GM10266 (cell line): ENCODE measurements around the gene PRPF39.

Source experiments
- DNase-seq: peaks from one replicate; pipeline ENCODE4 v3.0.0; 2012; ENCODE audit errors: extremely low spot score
- TF ChIP-seq, protein P1 (sequence below): IDR thresholded peaks from 2 replicates; pipeline ENCODE4 v1.5.1; 2012; ENCODE audit warnings: mild to moderate bottlenecking, low read depth; ENCODE audit not compliant: control insufficient read depth, insufficient read depth; ENCODE audit errors: missing control alignments

PRPF39 gene

GRCh38 chr14:45048385-45048784, 35.5 kb upstream of the PRPF39 start:
- TF ChIP-seq, protein P1, sequence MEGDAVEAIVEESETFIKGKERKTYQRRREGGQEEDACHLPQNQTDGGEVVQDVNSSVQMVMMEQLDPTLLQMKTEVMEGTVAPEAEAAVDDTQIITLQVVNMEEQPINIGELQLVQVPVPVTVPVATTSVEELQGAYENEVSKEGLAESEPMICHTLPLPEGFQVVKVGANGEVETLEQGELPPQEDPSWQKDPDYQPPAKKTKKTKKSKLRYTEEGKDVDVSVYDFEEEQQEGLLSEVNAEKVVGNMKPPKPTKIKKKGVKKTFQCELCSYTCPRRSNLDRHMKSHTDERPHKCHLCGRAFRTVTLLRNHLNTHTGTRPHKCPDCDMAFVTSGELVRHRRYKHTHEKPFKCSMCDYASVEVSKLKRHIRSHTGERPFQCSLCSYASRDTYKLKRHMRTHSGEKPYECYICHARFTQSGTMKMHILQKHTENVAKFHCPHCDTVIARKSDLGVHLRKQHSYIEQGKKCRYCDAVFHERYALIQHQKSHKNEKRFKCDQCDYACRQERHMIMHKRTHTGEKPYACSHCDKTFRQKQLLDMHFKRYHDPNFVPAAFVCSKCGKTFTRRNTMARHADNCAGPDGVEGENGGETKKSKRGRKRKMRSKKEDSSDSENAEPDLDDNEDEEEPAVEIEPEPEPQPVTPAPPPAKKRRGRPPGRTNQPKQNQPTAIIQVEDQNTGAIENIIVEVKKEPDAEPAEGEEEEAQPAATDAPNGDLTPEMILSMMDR, result no peak
- DNase-seq, result no peak

DNA sequence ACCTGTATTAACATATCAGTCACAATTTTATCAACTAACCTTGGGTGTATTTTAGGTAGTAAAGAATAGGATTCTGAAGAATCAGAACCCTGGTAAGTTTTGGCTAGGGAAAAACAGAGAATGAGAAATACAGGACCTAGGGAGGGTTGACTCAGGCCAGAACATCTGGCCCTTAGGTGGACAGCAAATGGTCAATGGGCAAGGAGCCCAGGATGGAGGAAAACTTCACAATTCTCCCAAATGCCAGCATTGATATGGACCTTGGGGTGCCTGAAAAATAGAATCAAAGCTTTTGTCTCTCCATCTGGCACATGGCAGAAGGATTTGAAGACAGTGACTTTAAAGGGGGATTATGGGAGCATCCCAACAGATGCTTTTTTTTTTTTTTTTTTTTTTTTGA, 32.7 kb upstream of the PRPF39 start:
- no peak for DNase-seq
- TF ChIP-seq, protein P1, result no peak

DNA sequence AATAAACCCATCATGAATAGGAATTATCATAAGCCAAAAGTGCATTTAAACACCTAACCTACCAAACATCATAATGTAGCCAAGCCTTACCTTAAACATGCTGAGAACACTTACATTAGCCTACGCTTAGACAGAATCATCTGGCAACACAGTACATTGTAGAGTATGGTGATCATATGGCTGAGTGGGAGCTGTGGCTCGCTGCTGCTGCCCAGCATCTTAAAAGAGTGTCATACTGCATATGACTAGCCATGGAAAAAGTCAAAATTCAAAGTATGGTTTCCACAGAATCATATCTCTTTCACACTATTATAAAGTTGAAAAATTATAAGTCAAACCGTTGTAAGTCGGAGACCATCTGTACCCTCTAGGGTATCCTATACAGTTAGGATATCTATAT, 32.0 kb upstream of the PRPF39 start:
- TF ChIP-seq, protein P1, result no peak
- DNase-seq, result no peak

- TF ChIP-seq, protein P1, result no peak
- DNase-seq, result no peak
These were observed 26.6 kb upstream of the PRPF39 start for GRCh38 chr14:45057349-45057748.

GRCh38 chr14:45057881-45058364, 26.0 kb upstream of the PRPF39 start:
- TF ChIP-seq, protein P1, result no peak
- no peak for DNase-seq

DNA sequence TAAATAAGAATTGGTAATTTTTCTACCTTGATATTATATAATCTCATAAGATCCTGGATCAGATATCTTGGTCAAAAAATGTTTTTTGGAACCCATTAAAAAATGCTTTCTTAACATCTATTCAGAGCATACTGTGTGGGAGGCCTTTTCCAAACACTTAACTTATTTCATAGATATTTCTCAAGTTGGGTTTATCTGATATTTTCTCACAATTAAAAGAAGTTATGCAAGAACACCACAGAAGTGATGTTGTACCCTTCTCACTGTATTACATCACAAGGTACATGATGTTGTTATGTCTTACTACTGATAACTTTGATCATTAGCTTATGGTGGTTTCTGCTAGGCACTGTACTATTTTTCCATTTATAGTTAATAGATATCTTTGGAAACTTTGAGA, 23.4 kb upstream of the PRPF39 start:
- TF ChIP-seq, protein P1, result no peak
- DNase-seq, result no peak

- no peak for DNase-seq
- TF ChIP-seq, protein P1, result no peak
These were observed 18.4 kb upstream of the PRPF39 start for GRCh38 chr14:45065540-45065939.
